K562 (cell line): Measurements from ENCODE around the gene MRPL4. TPM values are rescaled to one million over a fixed set of nuclear protein-coding genes. Genes with fewer than 3 reads are reported as not detected.

Experiments used
- GABPB2 ChIP-seq: fragments of 250-450 bp; sonication (Bioruptor Pico); conservative IDR thresholded peaks from 2 replicates; pipeline ENCODE4 v1.5.1; 2021; ENCODE audit warnings: mild to moderate bottlenecking
- IRF9 ChIP-seq: fragments of 450-650 bp; IDR thresholded peaks from 2 replicates; pipeline ENCODE4 v1.6.1; 2016; ENCODE audit warnings: missing biosample characterization, missing genetic modification characterization
- MEIS2 ChIP-seq: fragments of 450-650 bp; IDR thresholded peaks from 2 replicates; pipeline ENCODE4 v1.6.1; 2014; ENCODE audit warnings: mild to moderate bottlenecking; ENCODE audit not compliant: partially characterized antibody
- NFIC ChIP-seq: fragments of 450-650 bp; IDR thresholded peaks from 2 replicates; pipeline ENCODE4 v1.6.1; 2017; ENCODE audit warnings: mild to moderate bottlenecking, inconsistent platforms
- PKNOX1 ChIP-seq: fragments of 450-650 bp; IDR thresholded peaks from 2 replicates; pipeline ENCODE4 v1.6.1; 2016
- RBM14 ChIP-seq: fragments of 200-400 bp; formaldehyde crosslinking; IDR thresholded peaks from 2 replicates; pipeline ENCODE4 v1.6.1; 2018; ENCODE audit warnings: low read depth, mild to moderate bottlenecking, low read length, moderate library complexity, borderline replicate concordance; ENCODE audit not compliant: insufficient read depth
- SETDB1 ChIP-seq: IDR thresholded peaks from one replicate; pipeline ENCODE4 v1.6.1; 2012; ENCODE audit warnings: low read length, control low read depth, inconsistent platforms
- SRF ChIP-seq, 2 experiments: fragments of 250-450, 450-650 bp in 1 of 2; sonication (Bioruptor Pico) in 1 of 2; sonication (generic) in 1 of 2; formaldehyde crosslinking; IDR thresholded peaks; 2 replicates each; pipeline versions ENCODE4 v1.5.0 to v1.5.1; 2020 to 2022; ENCODE audit warnings: mild to moderate bottlenecking in 1 of 2, missing genetic modification reagents in 1 of 2
- STAT5A ChIP-seq: IDR thresholded peaks from 2 replicates; pipeline ENCODE4 v1.6.1; 2012; ENCODE audit warnings: low read length, inconsistent platforms, borderline replicate concordance
- UBTF ChIP-seq, 2 experiments: IDR thresholded peaks; 2 replicates each; pipeline ENCODE4 v1.6.1; 2012; ENCODE audit warnings: improper control_type of control experiment in 2 of 2, low read depth in 2 of 2, low read length in 2 of 2, borderline replicate concordance in 1 of 2
- ZHX1 ChIP-seq: fragments of 150-350 bp; conservative IDR thresholded peaks from 2 replicates; pipeline ENCODE4 v1.6.1; 2014; ENCODE audit warnings: low read length
- polyA plus RNA-seq, 8 experiments: library from polyadenylated mRNA; depleted of rRNA in 4 of 8; stranded (reverse) in 5 of 8; unstranded in 3 of 8; fragments of >200 nt; fragmentation: Nextera tagmentation in 2 of 8; fragmentation: Illumina TruSeq in 1 of 8; extraction: Ambion mirVana in 2 of 8; extraction: Trizol in 1 of 8; gene quantifications; 2 replicates each; pipeline versions ENCODE4 v1.2.1 to v1.2.3, GENCODE V29; 2011 to 2014; ENCODE audit warnings: inconsistent platforms in 1 of 8, missing spikeins in 1 of 8
- total RNA-seq, 7 experiments: library from RNA; depleted of rRNA in 6 of 7; stranded (reverse); fragments of >200 nt in 6 of 7; fragmentation: Illumina TruSeq in 2 of 7; extraction: Trizol in 2 of 7; gene quantifications; 2 replicates each; pipeline versions ENCODE4 v1.2.1 to v1.2.3, GENCODE V29; 2011 to 2021; ENCODE audit warnings: low replicate concordance in 1 of 7

Gene MRPL4
- total and polyA plus RNA-seq, 9 of the 15 experiments (the other 6 are each of a cell fraction or from before 2014, with no cell fraction given), result 1.4 to 239 (median 64.9) TPM

GRCh38 chr19:10271543-10272086 lies 19.6 kb downstream of the MRPL4 start (continued):
- TF ChIP-seq PKNOX1 (peak; percentile 70), MEIS2 (no peak), RBM14 (no peak), GABPB2 (CRISPR knock-in tag) (no peak), IRF9 (tag) (no peak), ZHX1 (no peak), STAT5A (no peak), UBTF (IDR thresholded peaks at IDR 0.05; ENCODE audit: borderline replicate concordance in 1 of 2, low read depth in 2 of 2, low read length in 2 of 2) (no peak), SETDB1 (no peak), NFIC (peak; percentile 100), SRF (CRISPR knock-in tag; IDR thresholded peaks at IDR 0.05) (no peak)
